OCI-LY3 (cell line): ENCODE results near the gene STAB1.

Experiments
- H2AFZ ChIP-seq: fragments of 200-600, 300-600 bp; shearing (Covaris generic); 2 replicates; pipeline ENCODE4 v1.6.0; 2014; ENCODE audit warnings: antibody characterized with exemption, low read depth, low read length
- H3K27ac ChIP-seq: fragments of 200-600, 300-600 bp; sonication (generic); 2 replicates; pipeline ENCODE4 v1.5.1; 2014; ENCODE audit warnings: mild to moderate bottlenecking, low read length, moderate library complexity, mixed read lengths
- H3K27me3 ChIP-seq: fragments of 200-600, 300-600 bp; sonication (generic); 2 replicates; pipeline ENCODE4 v1.6.1; 2014; ENCODE audit warnings: low read depth, low read length, mixed read lengths
- H3K36me3 ChIP-seq: fragments of 200-600, 300-600 bp; sonication (generic); replicated peaks from 2 replicates; pipeline ENCODE3; 2014; ENCODE audit warnings: low read depth, low read length, mixed read lengths
- H3K4me1 ChIP-seq: fragments of 300-600, 200-600 bp; sonication (generic); 2 replicates; pipeline ENCODE4 v1.6.1; 2014; ENCODE audit warnings: low read length, mixed read lengths
- H3K4me2 ChIP-seq: fragments of 200-600, 300-600 bp; sonication (generic); 2 replicates; pipeline ENCODE4 v1.6.1; 2014; ENCODE audit warnings: low read length, mixed read lengths
- H3K4me3 ChIP-seq: fragments of 300-600, 200-600 bp; sonication (generic); 2 replicates; pipeline ENCODE4 v1.5.1; 2014; ENCODE audit warnings: antibody characterized with exemption, mild to moderate bottlenecking, low read length, moderate library complexity
- H3K79me2 ChIP-seq: fragments of 300-600, 200-600 bp; shearing (Covaris generic); 2 replicates; pipeline ENCODE4 v1.6.1; 2014; ENCODE audit warnings: mild to moderate bottlenecking, low read length, mixed read lengths
- H3K9ac ChIP-seq: fragments of 300-600, 200-600 bp; shearing (Covaris generic); 2 replicates; pipeline ENCODE4 v1.6.0; 2014; ENCODE audit warnings: mild to moderate bottlenecking, low read length, moderate library complexity
- H3K9me3 ChIP-seq: fragments of 200-600, 300-600 bp; shearing (Covaris generic); 2 replicates; pipeline ENCODE4 v1.6.1; 2014; ENCODE audit warnings: low read length, mixed read lengths; ENCODE audit not compliant: insufficient read depth
- H4K20me1 ChIP-seq: fragments of 200-600, 300-600 bp; sonication (generic); 2 replicates; pipeline ENCODE4 v1.6.1; 2016; ENCODE audit warnings: low read length, mixed read lengths; ENCODE audit not compliant: insufficient read depth
- CTCF ChIP-seq: fragments of 200-600, 300-600 bp; sonication (generic); IDR thresholded peaks from 2 replicates; pipeline ENCODE4 v1.5.1; 2014; ENCODE audit warnings: antibody characterized with exemption, low read length, low read depth
- EZH2phosphoT487 ChIP-seq: fragments of 200-600 bp; shearing (Covaris generic); IDR thresholded peaks from 2 replicates; pipeline ENCODE4 v1.6.1; 2018; ENCODE audit warnings: antibody characterized with exemption, mixed run types, low read depth

Gene STAB1

GRCh38 chr3:52472239-52473000, 22.7 kb upstream of the STAB1 start:
- Histone ChIP-seq H3K79me2 (no peaks in the 10 kb centered on the region), H3K36me3 (peaks cover 39% of the 10 kb centered on the region), H3K9ac (no peak overlapping the region), H3K4me1 (no peaks in the 10 kb centered on the region), H3K9me3 (no peaks in the 10 kb centered on the region), H3K4me2 (no peak overlapping the region), H2AFZ (no peak overlapping the region), H3K27me3 (no peaks in the 10 kb centered on the region), H4K20me1 (no peaks in the 10 kb centered on the region), H3K27ac (no peak overlapping the region), H3K4me3 (no peak overlapping the region)
- TF ChIP-seq CTCF (no peak), EZH2phosphoT487 (no peak)

GRCh38 chr3:52473026-52473425, 22.1 kb upstream of the STAB1 start:
- peaks cover 44% of the 10 kb centered on the region for H3K36me3 ChIP-seq
- no peak for TF ChIP-seq CTCF
- no peak for TF ChIP-seq EZH2phosphoT487

GRCh38 chr3:52477076-52477795, 17.9 kb upstream of the STAB1 start:
- Histone ChIP-seq H3K36me3 (peaks cover 63% of the 10 kb centered on the region), H3K27me3 (no peaks in the 10 kb centered on the region), H3K4me1 (no peaks in the 10 kb centered on the region), H3K9me3 (no peaks in the 10 kb centered on the region), H3K79me2 (no peaks in the 10 kb centered on the region), H3K4me3 (no peak overlapping the region), H3K9ac (no peak overlapping the region), H3K4me2 (no peak overlapping the region), H3K27ac (no peak overlapping the region), H2AFZ (no peak overlapping the region), H4K20me1 (no peaks in the 10 kb centered on the region)
- no peak for TF ChIP-seq EZH2phosphoT487
- TF ChIP-seq CTCF = no peak

More at GRCh38 chr3:52473026-52473425, 22.1 kb upstream of the STAB1 start:
- Histone ChIP-seq H3K4me1 (no peaks in the 10 kb centered on the region), H3K79me2 (no peaks in the 10 kb centered on the region), H3K4me2 (no peak overlapping the region), H3K27me3 (no peaks in the 10 kb centered on the region), H3K9me3 (no peaks in the 10 kb centered on the region), H3K9ac (no peak overlapping the region), H3K4me3 (no peak overlapping the region), H4K20me1 (no peaks in the 10 kb centered on the region), H2AFZ (no peak overlapping the region), H3K27ac (no peak overlapping the region)

- H3K9me3 ChIP-seq = no peaks in the 10 kb centered on the region
- H3K4me1 ChIP-seq = no peaks in the 10 kb centered on the region
- H3K9ac ChIP-seq = no peak overlapping the region
- no peak overlapping the region for H3K27ac ChIP-seq
- H4K20me1 ChIP-seq = no peaks in the 10 kb centered on the region
- H3K4me2 ChIP-seq = no peak overlapping the region
- H2AFZ ChIP-seq = no peak overlapping the region
- H3K36me3 ChIP-seq = peaks cover 63% of the 10 kb centered on the region
- H3K27me3 ChIP-seq = no peaks in the 10 kb centered on the region
- TF ChIP-seq EZH2phosphoT487 = no peak
- no peak for TF ChIP-seq CTCF
- no peaks in the 10 kb centered on the region for H3K79me2 ChIP-seq
- no peak overlapping the region for H3K4me3 ChIP-seq
Measured at GRCh38 chr3:52477796-52478095, 17.4 kb upstream of the STAB1 start.
